HepG2 (cell line): ENCODE measurements around the gene SIGLEC6. TPM values are rescaled to one million over a fixed set of nuclear protein-coding genes. Genes with fewer than 3 reads are reported as not detected.

Experiments used
- ATAC-seq: fragments of 200-7000 bp; cut with Tn5 transposase; 3 replicates; pipeline ENCODE4 v1.9.1; 2020; ENCODE audit warnings: mild to moderate bottlenecking, moderate library complexity
- BruUV-seq: library from RNA; stranded (reverse); fragments of 400-500 nt; replicated peaks from 2 replicates; lab custom pipeline; 2021; lab: Mats Ljungman, UMichigan
- CTCF ChIA-PET: fragments of 300-600 bp; formaldehyde crosslinking; extraction: SDS; loops from one replicate; lab custom pipeline; 2021; ENCODE audit warnings: low total read pairs, inconsistent platforms, low intra/inter-chr PET ratio; lab: Yijun Ruan, JAX
- POLR2A ChIA-PET: fragments of 350-600 bp; sonication (Branson Sonifier 250); formaldehyde crosslinking; loops from one replicate; lab custom pipeline; 2020; ENCODE audit warnings: antibody characterized with exemption, inconsistent platforms; lab: Yijun Ruan, JAX
- DNase-seq: peaks from one replicate; pipeline ENCODE4 v3.0.0-alpha.2; 2015; ENCODE audit warnings: low spot score
- FAIRE-seq: peaks from 3 replicates; lab custom pipeline; 2011; peaks lifted over from hg19 to GRCh38; lab: Jason Lieb, UNC
- H2AFZ ChIP-seq: one replicate; pipeline ENCODE4 v1.6.1; 2011; ENCODE audit warnings: low read length, inconsistent platforms
- H3K27ac ChIP-seq: fragments of 300-600 bp; 3 replicates; pipeline ENCODE4 v1.8.0; 2011; ENCODE audit warnings: mixed run types, mild to moderate bottlenecking, mixed read lengths, low read length, inconsistent platforms; ENCODE audit not compliant: insufficient read depth; ENCODE audit errors: extremely low read length
- H3K27me3 ChIP-seq, 2 experiments: fragments of 200-600 bp in 1 of 2; 2 replicates in 1 of 2; 3 replicates in 1 of 2; pipeline versions ENCODE4 v1.6.0 to v1.8.0; 2011; ENCODE audit warnings: low read length in 2 of 2, mild to moderate bottlenecking in 2 of 2, moderate library complexity in 2 of 2, inconsistent platforms in 1 of 2; ENCODE audit not compliant: insufficient read depth in 2 of 2, control insufficient read depth in 1 of 2
- H3K36me3 ChIP-seq, 2 experiments: fragments of 200-600 bp in 1 of 2; replicated peaks in 1 of 2; 2 replicates in 1 of 2; 3 replicates in 1 of 2; pipeline versions ENCODE4 v1.5.1 to v1.8.0; 2011; ENCODE audit warnings: low read length in 2 of 2, inconsistent platforms in 1 of 2; ENCODE audit not compliant: insufficient read depth in 2 of 2, control insufficient read depth in 1 of 2
- H3K4me1 ChIP-seq: 2 replicates; pipeline ENCODE4 v1.5.1; 2012; ENCODE audit warnings: low read length, inconsistent platforms; ENCODE audit not compliant: insufficient read depth
- H3K4me2 ChIP-seq: 2 replicates; pipeline ENCODE4 v1.6.0; 2011; ENCODE audit warnings: low read depth, low read length, inconsistent platforms
- H3K4me3 ChIP-seq, 3 experiments: fragments of 200-600 bp in 1 of 3; sonication (generic), shearing (Covaris generic) in 1 of 3; replicated peaks in 1 of 3; 2 replicates each; pipeline ENCODE4 v1.5.1; 2011 to 2016; ENCODE audit warnings: low read length in 3 of 3, inconsistent platforms in 2 of 3, low read depth in 2 of 3, mild to moderate bottlenecking in 2 of 3, control low read depth in 1 of 3, mixed read lengths in 1 of 3; ENCODE audit not compliant: insufficient read depth in 1 of 3
- H3K79me2 ChIP-seq: one replicate; pipeline ENCODE4 v1.6.1; 2011; ENCODE audit warnings: low read length, inconsistent platforms; ENCODE audit not compliant: insufficient read depth
- H3K9ac ChIP-seq: 2 replicates; pipeline ENCODE4 v1.6.0; 2011; ENCODE audit warnings: mild to moderate bottlenecking, low read depth, low read length, inconsistent platforms; ENCODE audit not compliant: insufficient read depth
- H3K9me3 ChIP-seq: 2 replicates; pipeline ENCODE4 v1.5.1; 2012; ENCODE audit warnings: mild to moderate bottlenecking, low read length
- H4K20me1 ChIP-seq: 2 replicates; pipeline ENCODE4 v1.6.0; 2011; ENCODE audit warnings: inconsistent platforms, mild to moderate bottlenecking, low read length, moderate library complexity; ENCODE audit not compliant: insufficient read depth
- ADNP ChIP-seq: sonication (generic); formaldehyde crosslinking; IDR thresholded peaks from 2 replicates; pipeline ENCODE4 v1.4.0; 2020; ENCODE audit warnings: missing genetic modification reagents
- AKAP8 ChIP-seq: sonication (generic); formaldehyde crosslinking; IDR thresholded peaks from 2 replicates; pipeline ENCODE4 v1.5.1; 2020; ENCODE audit warnings: mild to moderate bottlenecking, missing genetic modification reagents
- ARNTL ChIP-seq: sonication (generic); formaldehyde crosslinking; IDR thresholded peaks from 2 replicates; pipeline ENCODE4 v1.4.0; 2020; ENCODE audit warnings: mild to moderate bottlenecking, missing genetic modification reagents
- HHEX ChIP-seq: IDR thresholded peaks from 2 replicates; pipeline ENCODE4 v1.6.1; 2016; ENCODE audit warnings: control low read depth
- ISL2 ChIP-seq: sonication (generic); formaldehyde crosslinking; IDR thresholded peaks from 2 replicates; pipeline ENCODE4 v1.5.0; 2020; ENCODE audit warnings: missing genetic modification reagents
- JARID2 ChIP-seq: sonication (generic); formaldehyde crosslinking; IDR thresholded peaks from 2 replicates; pipeline ENCODE4 v1.8.1; 2023; ENCODE audit warnings: missing genetic modification reagents, inconsistent platforms; ENCODE audit not compliant: insufficient replicate concordance
- MAF1 ChIP-seq: sonication (generic); formaldehyde crosslinking; IDR thresholded peaks from 2 replicates; pipeline ENCODE4 v1.5.0; 2020; ENCODE audit warnings: missing genetic modification reagents, borderline replicate concordance
- PCBP1 ChIP-seq: fragments of 200-400 bp; formaldehyde crosslinking; IDR thresholded peaks from 2 replicates; pipeline ENCODE4 v1.6.1; 2017; ENCODE audit warnings: mild to moderate bottlenecking, low read depth, low read length, borderline replicate concordance
- SOX5 ChIP-seq: IDR thresholded peaks from 2 replicates; pipeline ENCODE4 v1.6.1; 2016; ENCODE audit warnings: borderline replicate concordance
- XRCC5 ChIP-seq: fragments of 200-400 bp; formaldehyde crosslinking; optimal IDR thresholded peaks from 2 replicates; pipeline ENCODE3; 2017; ENCODE audit warnings: mild to moderate bottlenecking, low read length
- ZNF260 ChIP-seq: sonication (generic); formaldehyde crosslinking; IDR thresholded peaks from 2 replicates; pipeline ENCODE4 v1.4.0; 2020; ENCODE audit warnings: missing genetic modification reagents, low read depth, mild to moderate bottlenecking, borderline replicate concordance
- ZNF713 ChIP-seq: sonication (generic); formaldehyde crosslinking; IDR thresholded peaks from 2 replicates; pipeline ENCODE4 v1.4.0; 2020; ENCODE audit warnings: mild to moderate bottlenecking, missing genetic modification reagents
- ZSCAN25 ChIP-seq: sonication (generic); formaldehyde crosslinking; IDR thresholded peaks from 2 replicates; pipeline ENCODE4 v1.8.0; 2022; ENCODE audit warnings: mild to moderate bottlenecking, missing genetic modification reagents
- WGBS: methylation state at CpG from one replicate; pipeline ENCODE4 v1.1.6; 2017; ENCODE audit warnings: low lambda C conversion rate; 5-methylcytosine and 5-hydroxymethylcytosine counted together
- in situ Hi-C: cut with HindIII; loops from 2 replicates; pipeline ENCODE4 v1.10.0; 2017; ENCODE audit warnings: low pct_unique_long_range_greater_than_20kb; ENCODE audit not compliant: extremely low pct_ligation_motif_present
- intact Hi-C: fragments of 100-400 bp; cut with micrococcal nuclease; formaldehyde crosslinking; loops from one replicate; pipeline ENCODE4 v1.10.0; 2022; ENCODE audit not compliant: unreplicated experiment
- polyA plus RNA-seq, 8 experiments: library from polyadenylated mRNA; depleted of rRNA in 3 of 8; stranded (reverse) in 7 of 8; unstranded in 1 of 8; fragments of >200 nt; fragmentation: Illumina TruSeq in 4 of 8; extraction: Trizol in 4 of 8; gene quantifications; 2 replicates each; pipeline versions ENCODE4 v1.2.1 to v1.2.3, GENCODE V29; 2011 to 2016; ENCODE audit warnings: low read depth in 4 of 8, missing spikeins in 1 of 8, mixed read lengths in 1 of 8; ENCODE audit not compliant: insufficient read depth in 1 of 8
- total RNA-seq, 5 experiments: library from RNA; depleted of rRNA; stranded (reverse); fragments of >200 nt; fragmentation: Illumina TruSeq; extraction: Trizol; gene quantifications; 2 replicates each; pipeline ENCODE4 v1.2.3, GENCODE V29; 2016; ENCODE audit warnings: low read depth in 1 of 5
- TF ChIP-seq, protein P1 (sequence below): sonication (generic); formaldehyde crosslinking; IDR thresholded peaks from 2 replicates; pipeline ENCODE4 v1.4.0; 2020; ENCODE audit warnings: missing genetic modification reagents
- TF ChIP-seq, protein P2 (sequence below): sonication (generic); formaldehyde crosslinking; IDR thresholded peaks from 2 replicates; pipeline ENCODE4 v1.4.0; 2020; ENCODE audit warnings: mild to moderate bottlenecking, missing genetic modification reagents
- TF ChIP-seq, protein P3 (sequence below): IDR thresholded peaks from 2 replicates; pipeline ENCODE4 v1.6.1; 2016; ENCODE audit warnings: missing compliant biosample characterization, missing genetic modification reagents, borderline replicate concordance
- TF ChIP-seq, protein P4 (sequence below): sonication (generic); formaldehyde crosslinking; IDR thresholded peaks from 2 replicates; pipeline ENCODE4 v1.4.0; 2020; ENCODE audit warnings: missing genetic modification reagents, borderline replicate concordance

SIGLEC6 gene
- total and polyA plus RNA-seq, 2 of the 13 experiments (the other 11 are each of a cell fraction or from before 2014, with no cell fraction given) = not detected

DNA sequence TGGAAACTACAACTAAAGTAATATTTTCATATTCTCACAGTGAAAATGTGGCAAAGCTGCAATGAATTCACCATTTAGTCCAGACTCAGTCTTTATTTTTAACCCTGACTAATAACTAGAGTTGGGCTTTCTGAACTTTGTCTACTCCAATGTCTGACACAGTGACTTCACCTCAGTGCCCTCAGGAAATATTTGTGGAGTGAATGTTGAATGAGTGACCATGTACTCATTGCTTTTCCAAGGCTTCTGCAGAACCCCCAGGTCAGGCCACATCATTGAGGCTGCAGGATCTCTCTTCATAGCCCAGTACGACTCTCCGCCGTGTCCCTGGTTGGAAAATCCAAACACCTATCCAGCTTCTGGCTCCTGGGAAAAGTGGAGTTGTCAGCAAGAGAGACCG lies 41.4 kb upstream of the SIGLEC6 start:
- CTCF ChIA-PET = no interaction called here
- H3K4me3 ChIP-seq = no peak overlapping the region
- TF ChIP-seq ZNF260 (CRISPR knock-in tag) (no peak), XRCC5 (no peak), JARID2 (CRISPR knock-in tag) (no peak), ZSCAN25 (CRISPR knock-in tag) (no peak), MAF1 (CRISPR knock-in tag) (no peak), ADNP (CRISPR knock-in tag) (no peak), ZNF713 (CRISPR knock-in tag) (no peak), PCBP1 (no peak), ARNTL (CRISPR knock-in tag) (no peak), SOX5 (CRISPR knock-in tag) (no peak), AKAP8 (CRISPR knock-in tag) (no peak), HHEX (CRISPR knock-in tag) (no peak), ISL2 (no peak)
- TF ChIP-seq, protein P1, sequence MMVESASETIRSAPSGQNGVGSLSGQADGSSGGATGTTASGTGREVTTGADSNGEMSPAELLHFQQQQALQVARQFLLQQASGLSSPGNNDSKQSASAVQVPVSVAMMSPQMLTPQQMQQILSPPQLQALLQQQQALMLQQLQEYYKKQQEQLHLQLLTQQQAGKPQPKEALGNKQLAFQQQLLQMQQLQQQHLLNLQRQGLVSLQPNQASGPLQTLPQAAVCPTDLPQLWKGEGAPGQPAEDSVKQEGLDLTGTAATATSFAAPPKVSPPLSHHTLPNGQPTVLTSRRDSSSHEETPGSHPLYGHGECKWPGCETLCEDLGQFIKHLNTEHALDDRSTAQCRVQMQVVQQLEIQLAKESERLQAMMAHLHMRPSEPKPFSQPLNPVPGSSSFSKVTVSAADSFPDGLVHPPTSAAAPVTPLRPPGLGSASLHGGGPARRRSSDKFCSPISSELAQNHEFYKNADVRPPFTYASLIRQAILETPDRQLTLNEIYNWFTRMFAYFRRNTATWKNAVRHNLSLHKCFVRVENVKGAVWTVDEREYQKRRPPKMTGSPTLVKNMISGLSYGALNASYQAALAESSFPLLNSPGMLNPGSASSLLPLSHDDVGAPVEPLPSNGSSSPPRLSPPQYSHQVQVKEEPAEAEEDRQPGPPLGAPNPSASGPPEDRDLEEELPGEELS (CRISPR knock-in tag) = no peak
- TF ChIP-seq, protein P2, sequence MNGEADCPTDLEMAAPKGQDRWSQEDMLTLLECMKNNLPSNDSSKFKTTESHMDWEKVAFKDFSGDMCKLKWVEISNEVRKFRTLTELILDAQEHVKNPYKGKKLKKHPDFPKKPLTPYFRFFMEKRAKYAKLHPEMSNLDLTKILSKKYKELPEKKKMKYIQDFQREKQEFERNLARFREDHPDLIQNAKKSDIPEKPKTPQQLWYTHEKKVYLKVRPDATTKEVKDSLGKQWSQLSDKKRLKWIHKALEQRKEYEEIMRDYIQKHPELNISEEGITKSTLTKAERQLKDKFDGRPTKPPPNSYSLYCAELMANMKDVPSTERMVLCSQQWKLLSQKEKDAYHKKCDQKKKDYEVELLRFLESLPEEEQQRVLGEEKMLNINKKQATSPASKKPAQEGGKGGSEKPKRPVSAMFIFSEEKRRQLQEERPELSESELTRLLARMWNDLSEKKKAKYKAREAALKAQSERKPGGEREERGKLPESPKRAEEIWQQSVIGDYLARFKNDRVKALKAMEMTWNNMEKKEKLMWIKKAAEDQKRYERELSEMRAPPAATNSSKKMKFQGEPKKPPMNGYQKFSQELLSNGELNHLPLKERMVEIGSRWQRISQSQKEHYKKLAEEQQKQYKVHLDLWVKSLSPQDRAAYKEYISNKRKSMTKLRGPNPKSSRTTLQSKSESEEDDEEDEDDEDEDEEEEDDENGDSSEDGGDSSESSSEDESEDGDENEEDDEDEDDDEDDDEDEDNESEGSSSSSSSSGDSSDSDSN (CRISPR knock-in tag) = no peak
- TF ChIP-seq, protein P3, sequence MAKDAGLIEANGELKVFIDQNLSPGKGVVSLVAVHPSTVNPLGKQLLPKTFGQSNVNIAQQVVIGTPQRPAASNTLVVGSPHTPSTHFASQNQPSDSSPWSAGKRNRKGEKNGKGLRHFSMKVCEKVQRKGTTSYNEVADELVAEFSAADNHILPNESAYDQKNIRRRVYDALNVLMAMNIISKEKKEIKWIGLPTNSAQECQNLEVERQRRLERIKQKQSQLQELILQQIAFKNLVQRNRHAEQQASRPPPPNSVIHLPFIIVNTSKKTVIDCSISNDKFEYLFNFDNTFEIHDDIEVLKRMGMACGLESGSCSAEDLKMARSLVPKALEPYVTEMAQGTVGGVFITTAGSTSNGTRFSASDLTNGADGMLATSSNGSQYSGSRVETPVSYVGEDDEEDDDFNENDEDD = no peak
- TF ChIP-seq, protein P4, sequence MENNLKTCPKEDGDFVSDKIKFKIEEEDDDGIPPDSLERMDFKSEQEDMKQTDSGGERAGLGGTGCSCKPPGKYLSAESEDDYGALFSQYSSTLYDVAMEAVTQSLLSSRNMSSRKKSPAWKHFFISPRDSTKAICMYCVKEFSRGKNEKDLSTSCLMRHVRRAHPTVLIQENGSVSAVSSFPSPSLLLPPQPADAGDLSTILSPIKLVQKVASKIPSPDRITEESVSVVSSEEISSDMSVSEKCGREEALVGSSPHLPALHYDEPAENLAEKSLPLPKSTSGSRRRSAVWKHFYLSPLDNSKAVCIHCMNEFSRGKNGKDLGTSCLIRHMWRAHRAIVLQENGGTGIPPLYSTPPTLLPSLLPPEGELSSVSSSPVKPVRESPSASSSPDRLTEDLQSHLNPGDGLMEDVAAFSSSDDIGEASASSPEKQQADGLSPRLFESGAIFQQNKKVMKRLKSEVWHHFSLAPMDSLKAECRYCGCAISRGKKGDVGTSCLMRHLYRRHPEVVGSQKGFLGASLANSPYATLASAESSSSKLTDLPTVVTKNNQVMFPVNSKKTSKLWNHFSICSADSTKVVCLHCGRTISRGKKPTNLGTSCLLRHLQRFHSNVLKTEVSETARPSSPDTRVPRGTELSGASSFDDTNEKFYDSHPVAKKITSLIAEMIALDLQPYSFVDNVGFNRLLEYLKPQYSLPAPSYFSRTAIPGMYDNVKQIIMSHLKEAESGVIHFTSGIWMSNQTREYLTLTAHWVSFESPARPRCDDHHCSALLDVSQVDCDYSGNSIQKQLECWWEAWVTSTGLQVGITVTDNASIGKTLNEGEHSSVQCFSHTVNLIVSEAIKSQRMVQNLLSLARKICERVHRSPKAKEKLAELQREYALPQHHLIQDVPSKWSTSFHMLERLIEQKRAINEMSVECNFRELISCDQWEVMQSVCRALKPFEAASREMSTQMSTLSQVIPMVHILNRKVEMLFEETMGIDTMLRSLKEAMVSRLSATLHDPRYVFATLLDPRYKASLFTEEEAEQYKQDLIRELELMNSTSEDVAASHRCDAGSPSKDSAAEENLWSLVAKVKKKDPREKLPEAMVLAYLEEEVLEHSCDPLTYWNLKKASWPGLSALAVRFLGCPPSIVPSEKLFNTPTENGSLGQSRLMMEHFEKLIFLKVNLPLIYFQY (CRISPR knock-in tag) = no peak

More for the DNA sequence above, 41.4 kb upstream of the SIGLEC6 start:
- in situ Hi-C loops (no loop called here), intact Hi-C loops (no loop called here)
- H3K36me3 ChIP-seq = no peaks in the 10 kb centered on the region
- ATAC-seq (no peak), FAIRE-seq (no peak), DNase-seq (no peak)
- H3K79me2 ChIP-seq = no peaks in the 10 kb centered on the region
- BruUV-seq = no TSS peak
- no peak overlapping the region for H3K4me2 ChIP-seq
- no peak overlapping the region for H3K9ac ChIP-seq
- no peaks in the 10 kb centered on the region; a peak in 1 of 5 replicates for H3K27me3 ChIP-seq
- POLR2A ChIA-PET = no interaction called here
- no peaks in the 10 kb centered on the region for H4K20me1 ChIP-seq
- no peak overlapping the region for H3K27ac ChIP-seq
- H2AFZ ChIP-seq = no peak overlapping the region
- H3K4me1 ChIP-seq = peaks cover 9% of the 10 kb centered on the region
- 71% methylated on average over 4 of the region's 4 CpGs for WGBS
- H3K9me3 ChIP-seq = no peaks in the 10 kb centered on the region
